GM18907 (cell line): ENCODE measurements around the gene KLK13.

Experiments used
- ATAC-seq: cut with Tn5 transposase; IDR thresholded peaks from one replicate; pipeline ENCODE4 v1.9.1; 2021; ENCODE audit warnings: mild to moderate bottlenecking, moderate library complexity; ENCODE audit not compliant: unreplicated experiment

Gene KLK13

GRCh38 chr19:51023946-51024345, 40.9 kb downstream of the KLK13 start:
- ATAC-seq: no peak

DNA sequence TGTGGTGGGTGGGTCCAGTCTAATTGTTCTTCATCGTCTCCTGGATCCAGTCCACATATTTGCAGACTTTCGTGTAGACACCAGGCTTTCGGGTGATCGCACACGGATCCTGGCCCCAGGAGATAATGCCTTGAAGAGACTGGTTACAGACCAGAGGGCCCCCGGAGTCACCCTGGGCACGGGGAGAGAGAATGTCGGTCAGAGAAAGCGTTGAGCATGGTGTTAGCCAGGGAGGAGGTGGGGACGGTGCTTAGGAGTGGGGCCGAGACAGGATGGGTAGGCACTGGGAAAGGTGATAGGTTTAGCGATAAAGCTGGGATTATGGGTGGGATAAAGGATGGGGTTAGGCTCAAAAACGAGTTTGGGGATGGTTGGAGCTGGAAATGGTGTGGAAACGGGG, 42.4 kb downstream of the KLK13 start:
- ATAC-seq: no peak

DNA sequence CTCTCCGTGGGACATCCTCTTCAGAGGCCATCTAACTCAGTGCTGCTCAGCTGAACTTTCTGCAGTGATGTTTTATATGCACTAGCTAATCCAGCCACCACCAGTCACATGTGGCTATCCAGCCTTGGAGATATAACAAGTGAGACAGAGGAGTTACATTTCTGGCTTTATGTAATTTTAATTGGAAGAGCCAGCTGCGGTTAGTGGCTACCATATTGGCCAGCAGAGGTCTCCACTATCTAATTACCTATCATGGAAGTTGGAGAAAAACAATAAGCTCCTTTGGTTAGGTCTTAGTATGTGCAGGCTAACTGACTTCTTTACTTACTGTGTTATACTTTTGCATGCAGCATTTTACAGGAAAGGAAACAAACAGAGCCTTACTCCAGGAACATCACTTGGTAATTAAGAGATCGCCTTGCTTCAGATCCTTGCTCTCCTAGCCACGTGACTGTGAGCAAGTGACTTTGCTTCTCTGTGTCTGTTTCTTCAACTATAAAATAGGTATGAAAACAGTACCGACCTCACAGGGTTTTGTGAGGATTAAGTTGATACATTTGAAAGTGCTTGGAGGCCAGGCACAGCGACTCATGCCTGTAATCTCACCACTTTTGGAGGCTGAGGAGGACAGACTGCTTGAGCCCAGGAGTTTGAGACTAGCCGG, 43.8 kb downstream of the KLK13 start:
- ATAC-seq: no peak

DNA sequence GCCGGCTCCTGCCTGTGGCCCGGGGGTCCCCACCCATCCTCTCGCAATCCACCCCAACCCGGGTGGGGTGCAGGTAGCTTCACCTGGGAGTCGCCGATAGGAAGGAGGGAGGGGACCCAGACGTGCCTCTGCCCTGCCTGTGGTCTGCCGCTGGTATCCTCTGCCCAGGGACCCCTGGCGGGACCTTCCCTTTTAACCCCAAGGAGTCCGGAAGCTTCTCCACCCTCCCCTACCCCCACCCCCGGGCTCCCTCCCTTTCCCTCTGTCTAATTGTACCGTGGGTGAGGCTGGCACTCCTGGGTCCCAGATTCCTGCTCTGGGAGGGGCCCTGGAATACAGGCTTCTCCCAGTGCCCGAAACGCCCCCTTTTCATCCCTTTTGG, 45.4 kb downstream of the KLK13 start, which contains the start of gene KLK10:
Gene KLK10, minus strand, starts transcription at position 166 of the 382 bp plus-strand sequence. CDS start 579 bp downstream, outside the sequence.
- ATAC-seq: no peak

- no peak for ATAC-seq
Measured at GRCh38 chr19:51018745-51019543, 45.9 kb downstream of the KLK13 start.

GRCh38 chr19:51016798-51017683, 47.9 kb downstream of the KLK13 start:
- no peak for ATAC-seq

- ATAC-seq: no peak
Measured at GRCh38 chr19:51015691-51016267, 49.1 kb downstream of the KLK13 start.

DNA sequence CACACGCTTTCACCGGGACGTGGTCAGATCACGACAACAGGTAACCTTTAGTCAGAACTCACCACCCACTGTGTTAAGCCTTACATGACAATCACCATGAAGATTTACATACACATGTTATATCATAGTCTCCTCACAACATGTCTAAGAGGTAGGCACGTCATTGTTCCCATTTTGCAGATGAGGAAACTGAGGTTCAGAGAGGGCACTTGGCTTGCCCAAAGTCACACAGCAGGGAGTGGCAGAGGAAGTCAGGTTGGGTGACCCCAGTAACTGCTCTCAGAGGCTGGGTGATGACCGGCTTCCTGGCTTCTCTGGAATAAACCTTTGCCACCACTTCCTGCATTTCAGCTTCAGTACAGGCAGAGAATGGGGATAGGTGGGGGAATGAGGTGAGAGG, 50.6 kb downstream of the KLK13 start:
- no peak for ATAC-seq

- ATAC-seq: no peak
Measured at GRCh38 chr19:51012661-51013190, 52.2 kb downstream of the KLK13 start.

DNA sequence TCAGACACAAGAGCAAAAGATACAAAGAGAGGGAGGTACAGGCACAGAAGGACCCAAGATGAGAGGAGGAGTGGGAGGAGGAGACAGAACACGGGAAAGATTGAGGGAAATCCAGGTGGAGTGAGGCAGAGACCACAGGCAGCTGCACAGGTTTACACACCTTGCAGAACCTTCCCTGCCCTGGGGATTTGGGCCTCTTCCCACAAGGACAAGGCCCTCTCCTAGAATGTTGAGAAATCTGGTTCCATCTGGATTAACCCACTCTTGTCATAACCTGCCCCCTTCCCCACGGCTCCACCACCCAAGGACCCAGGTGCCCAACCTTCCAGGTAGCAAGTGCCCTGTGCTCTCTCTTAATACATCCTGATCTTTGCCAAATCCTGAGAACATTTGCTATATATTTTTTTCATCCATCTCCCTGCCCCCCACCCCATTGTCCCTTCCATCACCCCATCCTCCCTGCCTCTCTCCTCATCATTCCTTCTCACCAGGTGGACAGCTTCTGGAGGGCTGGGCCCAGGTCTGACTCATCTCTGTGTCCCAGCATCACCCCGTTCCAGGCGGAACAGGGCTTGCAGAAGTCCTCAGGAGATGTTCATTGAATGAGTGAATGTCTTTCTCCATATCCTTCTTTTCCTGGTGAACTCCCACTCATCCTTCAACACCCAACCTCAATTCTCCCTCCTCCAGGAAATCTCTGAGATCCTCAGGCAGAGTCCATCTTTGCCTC, 54.7 kb downstream of the KLK13 start:
- ATAC-seq: no peak

GRCh38 chr19:51009061-51009891, 55.6 kb downstream of the KLK13 start:
- ATAC-seq: no peak

- ATAC-seq: no peak
Measured at GRCh38 chr19:51007488-51007887, 57.4 kb downstream of the KLK13 start.

DNA sequence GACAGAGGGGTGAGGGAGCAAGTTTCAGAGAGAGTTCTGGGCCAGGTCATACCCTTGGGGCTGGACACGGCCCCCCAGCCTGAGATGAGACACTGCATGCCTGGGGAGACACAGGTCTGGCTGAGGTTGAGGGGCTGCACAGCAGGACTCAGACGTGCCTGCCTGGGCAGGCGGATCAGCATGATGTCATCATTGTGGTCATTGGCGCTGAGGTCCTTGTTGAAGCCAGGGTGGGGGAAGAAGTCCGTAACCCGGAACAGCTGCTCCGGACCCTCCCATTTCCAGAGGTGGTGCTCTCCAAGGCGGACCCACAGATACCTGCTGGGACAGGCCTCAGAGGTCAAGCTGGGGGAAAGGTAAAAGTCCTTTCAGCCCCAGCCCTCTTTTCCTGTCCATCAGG, 58.5 kb downstream of the KLK13 start:
- no peak for ATAC-seq
